Stimulated activated CD4-positive, alpha-beta T cell treated with anti-CD3 and anti-CD28 coated beads, Interleukin-12 subunit alpha, Interleukin-12 subunit beta, amount 100 ng/mL, for 4 hours (primary cell): ENCODE results near the gene RBP2.
"Not testable (repeated sequence)": the region's sequence is repeated elsewhere in the genome, so short reads cannot be mapped to it uniquely, and the experiment has no call there.

Source experiments
- DNase-seq: peaks from one replicate; pipeline ENCODE4 v3.0.0-alpha.2; 2020

Gene RBP2

GRCh38 chr3:139440639-139441556, 35.4 kb downstream of the RBP2 start:
- no peak for DNase-seq

GRCh38 chr3:139439278-139439677, 37.0 kb downstream of the RBP2 start:
- DNase-seq, result no peak

- no peak for DNase-seq
These were observed 41.5 kb downstream of the RBP2 start for GRCh38 chr3:139434764-139435307.

- DNase-seq, result no peak
These were observed 42.1 kb downstream of the RBP2 start for GRCh38 chr3:139434228-139434627.

- no peak for DNase-seq
These were observed 43.2 kb downstream of the RBP2 start for GRCh38 chr3:139433089-139433488.

GRCh38 chr3:139430493-139430892, 45.8 kb downstream of the RBP2 start:
- DNase-seq, result no peak

- no peak for DNase-seq
These were observed 48.8 kb downstream of the RBP2 start for GRCh38 chr3:139427283-139428060.

- DNase-seq, result no peak
These were observed 50.4 kb downstream of the RBP2 start for GRCh38 chr3:139425745-139426400.

GRCh38 chr3:139423232-139423631, 53.1 kb downstream of the RBP2 start:
- DNase-seq, result no peak

GRCh38 chr3:139421460-139421859, 54.9 kb downstream of the RBP2 start:
- DNase-seq, result no peak

GRCh38 chr3:139421040-139421439, 55.3 kb downstream of the RBP2 start:
- no peak for DNase-seq

GRCh38 chr3:139418144-139418543, 58.2 kb downstream of the RBP2 start:
- DNase-seq, result no peak

GRCh38 chr3:139416275-139416674, 60.0 kb downstream of the RBP2 start:
- no peak for DNase-seq

GRCh38 chr3:139414608-139415224, 61.6 kb downstream of the RBP2 start:
- no peak for DNase-seq

GRCh38 chr3:139412891-139413290, 63.4 kb downstream of the RBP2 start:
- DNase-seq, result not testable (repeated sequence)
